A549 (cell line): Measurements from ENCODE around the gene C1orf146. TPM values are rescaled to one million over a fixed set of nuclear protein-coding genes. Genes with fewer than 3 reads are reported as not detected.

ENCODE experiments used
- ATAC-seq, 2 experiments: fragments of 200-7000 bp in 1 of 2; fragments of >200 bp in 1 of 2; cut with Nextera tagmentation in 1 of 2; cut with Tn5 transposase in 1 of 2; 3 replicates each; pipeline versions ENCODE4 v1.8.0 to v1.9.1; 2018 to 2020; ENCODE audit warnings: mild to moderate bottlenecking in 1 of 2, moderate library complexity in 1 of 2
- CTCF ChIA-PET: fragments of 300-600 bp; sonication (Branson Sonifier 250); formaldehyde crosslinking; extraction: SDS; loops from one replicate; lab custom pipeline; 2021; ENCODE audit warnings: antibody characterized with exemption, inconsistent platforms; lab: Yijun Ruan, JAX
- POLR2A ChIA-PET: fragments of 350-600 bp; formaldehyde crosslinking; extraction: SDS; loops from one replicate; lab custom pipeline; 2021; ENCODE audit warnings: antibody characterized with exemption, inconsistent platforms; lab: Yijun Ruan, JAX
- DNase-seq, 2 experiments: peaks; one replicate each; pipeline versions ENCODE4 v3.0.0 to v3.0.0-alpha.2; 2011 to 2016; ENCODE audit warnings: low read depth in 1 of 2, low spot score in 1 of 2
- FAIRE-seq: peaks from 2 replicates; lab custom pipeline; 2011; peaks lifted over from hg19 to GRCh38; lab: Jason Lieb, UNC
- H3K27ac ChIP-seq, 2 experiments: fragments of >200 bp; sonication (Bioruptor Twin); formaldehyde crosslinking; 3 replicates each; pipeline ENCODE4 v1.5.1; 2016 to 2017
- H3K4me1 ChIP-seq: fragments of >200 bp; sonication (Bioruptor Twin); formaldehyde crosslinking; 3 replicates; pipeline ENCODE4 v1.6.1; 2016
- H3K4me2 ChIP-seq: fragments of >200 bp; sonication (Bioruptor Twin); formaldehyde crosslinking; 3 replicates; pipeline ENCODE4 v1.6.1; 2016
- H3K4me3 ChIP-seq: fragments of >200 bp; sonication (Bioruptor Twin); formaldehyde crosslinking; 3 replicates; pipeline ENCODE4 v1.5.1; 2016
- H3K9me3 ChIP-seq: fragments of >200 bp; sonication (Bioruptor Twin); formaldehyde crosslinking; 3 replicates; pipeline ENCODE4 v1.6.1; 2016
- CBX8 ChIP-seq: fragments of 200-600 bp; sonication (generic); IDR thresholded peaks from 2 replicates; pipeline ENCODE4 v1.6.1; 2016
- CEBPB ChIP-seq, 2 experiments: fragments of >200 bp in 1 of 2; sonication (Bioruptor Twin) in 1 of 2; formaldehyde crosslinking in 1 of 2; IDR thresholded peaks; 2 replicates each; pipeline ENCODE4 v1.6.1; 2012 to 2016
- CHD4 ChIP-seq: fragments of 200-600 bp; sonication (generic); IDR thresholded peaks from 2 replicates; pipeline ENCODE4 v1.6.1; 2016; ENCODE audit warnings: antibody characterized with exemption, mild to moderate bottlenecking, borderline replicate concordance
- EHF ChIP-seq: fragments of 250-450 bp; sonication (Bioruptor Pico); IDR thresholded peaks from 2 replicates; pipeline ENCODE4 v1.5.0; 2020; ENCODE audit warnings: mild to moderate bottlenecking
- ESRRA ChIP-seq: fragments of 150-350 bp; IDR thresholded peaks from 2 replicates; pipeline ENCODE4 v1.6.1; 2014; ENCODE audit warnings: mild to moderate bottlenecking, low read length, borderline replicate concordance
- HEYL ChIP-seq: fragments of 250-450 bp; sonication (Bioruptor Pico); IDR thresholded peaks from 2 replicates; pipeline ENCODE4 v1.8.0; 2021; ENCODE audit warnings: mild to moderate bottlenecking, moderate library complexity
- HOXB5 ChIP-seq: fragments of 250-450 bp; sonication (Bioruptor Pico); IDR thresholded peaks from 2 replicates; pipeline ENCODE4 v1.5.0; 2020; ENCODE audit warnings: mild to moderate bottlenecking, moderate library complexity
- JUN ChIP-seq, 2 experiments: fragments of >200 bp; sonication (Bioruptor Twin); formaldehyde crosslinking; IDR thresholded peaks; 2 replicates in 1 of 2; 3 replicates in 1 of 2; pipeline ENCODE4 v1.6.1; 2016 to 2017
- JUNB ChIP-seq: fragments of >200 bp; sonication (Bioruptor Twin); formaldehyde crosslinking; IDR thresholded peaks from 2 replicates; pipeline ENCODE4 v1.6.1; 2016
- MAZ ChIP-seq: fragments of 150-350 bp; IDR thresholded peaks from 2 replicates; pipeline ENCODE4 v1.6.1; 2014; ENCODE audit warnings: antibody characterized with exemption, low read depth, low read length, borderline replicate concordance
- NPAS2 ChIP-seq: fragments of 250-450 bp; sonication (Bioruptor Pico); IDR thresholded peaks from 2 replicates; pipeline ENCODE4 v1.8.0; 2022; ENCODE audit warnings: mild to moderate bottlenecking, moderate library complexity, borderline replicate concordance
- NR3C1 ChIP-seq: fragments of >200 bp; sonication (Bioruptor Twin); formaldehyde crosslinking; IDR thresholded peaks from 3 replicates; pipeline ENCODE4 v1.6.1; 2017
- POLR2A ChIP-seq: IDR thresholded peaks from 2 replicates; pipeline ENCODE4 v1.6.1; 2012; ENCODE audit warnings: mild to moderate bottlenecking, low read length
- POLR2AphosphoS2 ChIP-seq: conservative IDR thresholded peaks from 2 replicates; pipeline ENCODE4 v1.6.1; 2012; ENCODE audit warnings: low read length, improper control_type of control experiment, inconsistent platforms
- RARB ChIP-seq: fragments of 250-450 bp; sonication (Bioruptor Pico); IDR thresholded peaks from 2 replicates; pipeline ENCODE4 v1.8.0; 2021; ENCODE audit warnings: mild to moderate bottlenecking, moderate library complexity
- RCOR1 ChIP-seq: fragments of 150-350 bp; IDR thresholded peaks from 2 replicates; pipeline ENCODE4 v1.6.1; 2014; ENCODE audit warnings: antibody characterized with exemption, low read length, low read depth
- RFX5 ChIP-seq: fragments of 450-650 bp; IDR thresholded peaks from 2 replicates; pipeline ENCODE4 v1.7.1; 2014; ENCODE audit warnings: antibody characterized with exemption, mild to moderate bottlenecking, moderate library complexity
- SREBF2 ChIP-seq: fragments of 450-650 bp; IDR thresholded peaks from 2 replicates; pipeline ENCODE4 v1.6.1; 2014; ENCODE audit warnings: mild to moderate bottlenecking, moderate library complexity
- TFCP2L1 ChIP-seq: fragments of 250-450 bp; sonication (Bioruptor Pico); IDR thresholded peaks from 2 replicates; pipeline ENCODE4 v1.5.0; 2021; ENCODE audit warnings: mild to moderate bottlenecking
- ZC3H11A ChIP-seq: fragments of 450-650 bp; IDR thresholded peaks from 2 replicates; pipeline ENCODE4 v1.6.1; 2014; ENCODE audit warnings: antibody characterized with exemption, mild to moderate bottlenecking
- ZFP36 ChIP-seq: fragments of 450-650 bp; IDR thresholded peaks from 2 replicates; pipeline ENCODE4 v1.6.1; 2014; ENCODE audit warnings: borderline replicate concordance; ENCODE audit not compliant: partially characterized antibody
- WGBS: methylation state at CpG from one replicate; pipeline ENCODE4 v1.1.6; 2017; ENCODE audit errors: missing lambda C conversion rate; 5-methylcytosine and 5-hydroxymethylcytosine counted together
- polyA plus RNA-seq, 4 experiments: library from polyadenylated mRNA; depleted of rRNA in 3 of 4; stranded (reverse); fragments of >200 nt; fragmentation: RNase III in 1 of 4; extraction: RNeasy Plus Mini Kit Qiagen cat#74134 plus additional on column Dnase treatment in 1 of 4; gene quantifications; 2 replicates in 3 of 4; 3 replicates in 1 of 4; pipeline ENCODE4 v1.2.3, GENCODE V29; 2011 to 2017
- TF ChIP-seq, protein P1 (sequence below): fragments of >200 bp; sonication (Bioruptor Twin); formaldehyde crosslinking; IDR thresholded peaks from 2 replicates; pipeline ENCODE4 v1.6.1; 2016
- TF ChIP-seq, protein P2 (sequence below): fragments of 200-600 bp; sonication (generic); IDR thresholded peaks from 2 replicates; pipeline ENCODE4 v1.6.1; 2016; ENCODE audit warnings: antibody characterized with exemption, mild to moderate bottlenecking, moderate library complexity
- TF ChIP-seq, protein P3 (sequence below): fragments of >200 bp; sonication (Bioruptor Twin); formaldehyde crosslinking; IDR thresholded peaks from 3 replicates; pipeline ENCODE4 v1.6.1; 2016
- TF ChIP-seq, protein P4 (sequence below): IDR thresholded peaks from 2 replicates; pipeline ENCODE4 v1.6.1; 2012

The C1orf146 gene
- polyA plus RNA-seq, 2 of the 4 experiments (the other 2 are of a cell fraction), result not detected

DNA sequence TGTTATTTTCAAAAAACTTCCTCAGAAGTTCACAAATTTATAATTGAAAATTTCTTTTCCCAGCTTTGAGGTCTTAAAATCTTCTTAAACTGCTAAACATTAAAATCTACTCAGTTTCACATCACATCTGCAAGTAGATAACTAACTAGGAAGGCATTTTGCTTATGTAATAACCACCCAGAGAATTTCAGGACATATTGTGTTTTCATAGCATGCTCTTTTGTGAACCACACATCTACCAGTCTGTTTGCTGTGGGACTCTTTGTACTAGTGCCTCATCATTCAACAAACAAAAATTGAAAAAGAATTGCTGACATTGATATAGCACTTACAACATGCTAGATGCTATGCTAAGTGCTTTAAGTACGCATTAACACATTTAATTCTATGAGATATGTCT lies 31.6 kb upstream of the C1orf146 start:
- CTCF ChIA-PET, result no interaction called here
- no peak for ATAC-seq
- no peak for TF ChIP-seq HEYL (CRISPR knock-in tag)
- no peak for TF ChIP-seq EHF (CRISPR knock-in tag)
- no peak for TF ChIP-seq JUNB
- TF ChIP-seq, protein P1, sequence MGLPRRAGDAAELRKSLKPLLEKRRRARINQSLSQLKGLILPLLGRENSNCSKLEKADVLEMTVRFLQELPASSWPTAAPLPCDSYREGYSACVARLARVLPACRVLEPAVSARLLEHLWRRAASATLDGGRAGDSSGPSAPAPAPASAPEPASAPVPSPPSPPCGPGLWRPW, result no peak
- no peak for TF ChIP-seq CEBPB (IDR thresholded peaks at IDR 0.05)
- TF ChIP-seq, all 56 proteins: peak for 0

DNA sequence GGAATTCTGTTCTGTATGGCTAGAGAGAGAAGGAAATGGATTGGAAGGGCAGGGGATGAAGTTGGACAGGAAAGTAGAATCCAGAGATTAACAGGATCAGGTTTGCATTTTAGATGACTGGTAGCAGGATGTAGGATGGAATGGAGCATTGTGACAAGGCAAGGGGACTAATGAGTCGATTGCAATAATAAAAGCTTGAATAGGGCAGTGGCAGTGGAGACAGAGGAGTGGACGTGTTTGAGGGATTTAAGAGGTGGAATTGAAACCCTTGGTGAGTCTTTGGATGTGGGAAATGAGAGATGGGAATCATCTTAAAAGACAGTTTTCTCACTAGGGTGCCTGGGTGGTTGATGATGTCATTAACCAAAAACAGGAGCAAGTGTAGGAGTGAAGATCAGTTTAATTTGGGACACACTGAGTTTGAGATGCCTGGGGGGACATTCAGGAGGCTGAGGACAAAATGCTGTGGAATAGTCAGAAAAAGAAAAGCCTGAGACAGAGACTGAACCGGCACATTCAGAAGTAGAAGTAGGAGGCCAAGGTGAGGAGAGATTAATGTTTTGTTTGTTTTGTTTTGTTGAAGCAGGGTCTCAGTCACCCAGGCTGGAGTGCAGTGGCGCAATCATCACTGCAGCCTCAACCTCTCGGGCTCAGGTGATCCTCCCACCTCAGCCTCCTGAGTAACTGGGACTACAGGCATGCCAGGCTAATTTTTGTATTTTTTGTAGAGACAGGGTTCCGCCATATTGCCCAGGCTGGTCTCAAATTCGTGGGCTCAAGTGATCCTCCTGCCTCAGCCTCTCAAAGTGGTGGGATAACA lies 29.1 kb upstream of the C1orf146 start:
- no peak for DNase-seq
- WGBS, result 37% methylated on average over 7 of the region's 7 CpGs
- CTCF ChIA-PET, result interaction anchor here (0.7 kb wide), 1 partner anchor 10 kb away, joined by 3 read pairs; no protein-coding TSS in a partner anchor
- Histone ChIP-seq H3K4me2 (no peak overlapping the region), H3K4me3 (no peak overlapping the region), H3K9me3 (no peaks in the 10 kb centered on the region), H3K27ac (no peak overlapping the region), H3K4me1 (no peaks in the 10 kb centered on the region)
- FAIRE-seq, result no peak
- TF ChIP-seq, protein P2, sequence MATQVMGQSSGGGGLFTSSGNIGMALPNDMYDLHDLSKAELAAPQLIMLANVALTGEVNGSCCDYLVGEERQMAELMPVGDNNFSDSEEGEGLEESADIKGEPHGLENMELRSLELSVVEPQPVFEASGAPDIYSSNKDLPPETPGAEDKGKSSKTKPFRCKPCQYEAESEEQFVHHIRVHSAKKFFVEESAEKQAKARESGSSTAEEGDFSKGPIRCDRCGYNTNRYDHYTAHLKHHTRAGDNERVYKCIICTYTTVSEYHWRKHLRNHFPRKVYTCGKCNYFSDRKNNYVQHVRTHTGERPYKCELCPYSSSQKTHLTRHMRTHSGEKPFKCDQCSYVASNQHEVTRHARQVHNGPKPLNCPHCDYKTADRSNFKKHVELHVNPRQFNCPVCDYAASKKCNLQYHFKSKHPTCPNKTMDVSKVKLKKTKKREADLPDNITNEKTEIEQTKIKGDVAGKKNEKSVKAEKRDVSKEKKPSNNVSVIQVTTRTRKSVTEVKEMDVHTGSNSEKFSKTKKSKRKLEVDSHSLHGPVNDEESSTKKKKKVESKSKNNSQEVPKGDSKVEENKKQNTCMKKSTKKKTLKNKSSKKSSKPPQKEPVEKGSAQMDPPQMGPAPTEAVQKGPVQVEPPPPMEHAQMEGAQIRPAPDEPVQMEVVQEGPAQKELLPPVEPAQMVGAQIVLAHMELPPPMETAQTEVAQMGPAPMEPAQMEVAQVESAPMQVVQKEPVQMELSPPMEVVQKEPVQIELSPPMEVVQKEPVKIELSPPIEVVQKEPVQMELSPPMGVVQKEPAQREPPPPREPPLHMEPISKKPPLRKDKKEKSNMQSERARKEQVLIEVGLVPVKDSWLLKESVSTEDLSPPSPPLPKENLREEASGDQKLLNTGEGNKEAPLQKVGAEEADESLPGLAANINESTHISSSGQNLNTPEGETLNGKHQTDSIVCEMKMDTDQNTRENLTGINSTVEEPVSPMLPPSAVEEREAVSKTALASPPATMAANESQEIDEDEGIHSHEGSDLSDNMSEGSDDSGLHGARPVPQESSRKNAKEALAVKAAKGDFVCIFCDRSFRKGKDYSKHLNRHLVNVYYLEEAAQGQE, result no peak
- TF ChIP-seq ZC3H11A, result no peak
- TF ChIP-seq HEYL (CRISPR knock-in tag), result no peak
- no peak for TF ChIP-seq RARB (CRISPR knock-in tag)
- no peak for TF ChIP-seq MAZ
- TF ChIP-seq ZFP36, result no peak
- no peak for TF ChIP-seq POLR2AphosphoS2
- TF ChIP-seq ESRRA, result no peak
- POLR2A ChIA-PET, result no interaction called here
- no peak for ATAC-seq

More for the DNA sequence above, 31.6 kb upstream of the C1orf146 start:
- POLR2A ChIA-PET, result no interaction called here
- Histone ChIP-seq H3K4me1 (no peaks in the 10 kb centered on the region), H3K4me3 (no peak overlapping the region), H3K9me3 (no peaks in the 10 kb centered on the region), H3K27ac (no peak overlapping the region), H3K4me2 (no peak overlapping the region)
- DNase-seq (no peak), FAIRE-seq (no peak)
- WGBS, result 81% methylated on average over 1 of the region's 1 CpG

DNA sequence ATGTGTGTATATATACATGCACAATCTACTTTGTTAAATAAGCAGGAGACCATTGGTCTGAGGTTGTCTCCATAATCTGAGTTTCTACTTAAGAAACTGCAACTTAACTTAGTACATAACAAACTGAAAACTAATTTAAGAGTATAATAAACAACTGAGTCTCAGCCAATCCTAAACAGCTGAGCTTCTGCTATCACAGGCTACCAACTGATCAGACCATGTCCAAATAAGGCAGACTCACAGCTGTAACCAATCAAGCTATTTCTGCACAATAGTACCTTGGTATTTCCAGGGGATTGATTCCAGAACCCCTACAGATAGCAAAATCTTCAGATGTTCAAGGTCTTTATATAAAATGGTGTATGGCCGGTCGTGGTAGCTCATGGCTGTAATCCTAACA lies 26.0 kb upstream of the C1orf146 start:
- FAIRE-seq, result no peak
- Histone ChIP-seq H3K4me2 (no peak overlapping the region), H3K4me1 (no peaks in the 10 kb centered on the region)
- POLR2A ChIA-PET, result no interaction called here
- TF ChIP-seq, protein P1, result no peak
- TF ChIP-seq, protein P3, sequence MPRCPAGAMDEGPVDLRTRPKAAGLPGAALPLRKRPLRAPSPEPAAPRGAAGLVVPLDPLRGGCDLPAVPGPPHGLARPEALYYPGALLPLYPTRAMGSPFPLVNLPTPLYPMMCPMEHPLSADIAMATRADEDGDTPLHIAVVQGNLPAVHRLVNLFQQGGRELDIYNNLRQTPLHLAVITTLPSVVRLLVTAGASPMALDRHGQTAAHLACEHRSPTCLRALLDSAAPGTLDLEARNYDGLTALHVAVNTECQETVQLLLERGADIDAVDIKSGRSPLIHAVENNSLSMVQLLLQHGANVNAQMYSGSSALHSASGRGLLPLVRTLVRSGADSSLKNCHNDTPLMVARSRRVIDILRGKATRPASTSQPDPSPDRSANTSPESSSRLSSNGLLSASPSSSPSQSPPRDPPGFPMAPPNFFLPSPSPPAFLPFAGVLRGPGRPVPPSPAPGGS, result no peak
- TF ChIP-seq CHD4 (no peak), JUN (IDR thresholded peaks at IDR 0.05) (no peak), CBX8 (no peak), CEBPB (IDR thresholded peaks at IDR 0.05) (no peak), JUNB (no peak), HEYL (CRISPR knock-in tag) (no peak), POLR2A (no peak), SREBF2 (no peak), NR3C1 (no peak), RFX5 (no peak), HOXB5 (CRISPR knock-in tag) (no peak), NPAS2 (no peak), RCOR1 (no peak), ESRRA (no peak), EHF (CRISPR knock-in tag) (no peak), TFCP2L1 (CRISPR knock-in tag) (no peak)
- TF ChIP-seq, protein P4, sequence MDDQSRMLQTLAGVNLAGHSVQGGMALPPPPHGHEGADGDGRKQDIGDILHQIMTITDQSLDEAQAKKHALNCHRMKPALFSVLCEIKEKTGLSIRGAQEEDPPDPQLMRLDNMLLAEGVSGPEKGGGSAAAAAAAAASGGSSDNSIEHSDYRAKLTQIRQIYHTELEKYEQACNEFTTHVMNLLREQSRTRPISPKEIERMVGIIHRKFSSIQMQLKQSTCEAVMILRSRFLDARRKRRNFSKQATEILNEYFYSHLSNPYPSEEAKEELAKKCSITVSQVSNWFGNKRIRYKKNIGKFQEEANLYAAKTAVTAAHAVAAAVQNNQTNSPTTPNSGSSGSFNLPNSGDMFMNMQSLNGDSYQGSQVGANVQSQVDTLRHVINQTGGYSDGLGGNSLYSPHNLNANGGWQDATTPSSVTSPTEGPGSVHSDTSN, result no peak
- TF ChIP-seq, all 56 proteins: peak for 0
- Histone ChIP-seq H3K27ac (no peak overlapping the region), H3K4me3 (no peak overlapping the region), H3K9me3 (no peaks in the 10 kb centered on the region)
- DNase-seq, result no peak
- CTCF ChIA-PET, result no interaction called here
- WGBS, result 74% methylated on average over 2 of the region's 2 CpGs
- ATAC-seq, result no peak
